Measurements from ENCODE around the gene ELANE. TPM values are rescaled to one million over a fixed set of nuclear protein-coding genes. Genes with fewer than 3 reads are reported as not detected.

The ELANE gene
- total and polyA plus RNA-seq, 4 donors, result 0.17 to 37.4 (median 1.8) TPM

DNA sequence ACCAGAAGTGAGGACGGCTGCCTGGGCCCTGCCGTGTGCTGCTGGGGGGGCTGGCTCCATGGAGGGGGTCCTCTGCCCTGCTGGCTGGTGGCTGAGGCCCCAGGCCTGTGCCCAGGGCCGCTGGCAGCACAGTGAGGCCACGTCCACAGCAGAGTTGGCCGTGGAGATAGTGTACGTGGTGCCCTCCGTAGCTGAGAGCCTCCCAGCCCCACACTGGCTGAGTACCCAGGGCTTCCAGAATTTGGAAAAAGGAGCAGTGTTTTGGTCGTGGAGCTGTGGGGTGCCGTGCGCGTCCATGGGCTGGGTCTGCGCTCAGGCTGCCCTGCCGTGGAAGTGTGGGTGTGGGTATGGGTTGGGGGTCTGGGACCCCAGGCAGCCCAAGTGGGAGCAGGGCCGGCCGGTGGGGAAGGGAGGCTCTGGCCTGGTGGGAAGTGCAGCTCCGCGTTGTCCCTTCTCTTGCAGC, 49.0 kb upstream of the ELANE start:
- H3K9ac ChIP-seq (ENCODE audit: low read depth in 1 of 2, low read length in 2 of 2), result no peak overlapping the region
- peak overlapping the region in 1 of 2 donors; percentile 7 for H3K27ac ChIP-seq (ENCODE audit: low read depth in 1 of 2, low read length in 2 of 2)
- no peak for TF ChIP-seq JUND (IDR thresholded peaks at IDR 0.05)
- no peak for TF ChIP-seq HNF4G (IDR thresholded peaks at IDR 0.05)
- TF ChIP-seq SP1 (IDR thresholded peaks at IDR 0.05), result no peak
- TF ChIP-seq, protein P1, sequence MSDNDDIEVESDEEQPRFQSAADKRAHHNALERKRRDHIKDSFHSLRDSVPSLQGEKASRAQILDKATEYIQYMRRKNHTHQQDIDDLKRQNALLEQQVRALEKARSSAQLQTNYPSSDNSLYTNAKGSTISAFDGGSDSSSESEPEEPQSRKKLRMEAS (IDR thresholded peaks at IDR 0.05), result no peak
- TF ChIP-seq, protein P2, sequence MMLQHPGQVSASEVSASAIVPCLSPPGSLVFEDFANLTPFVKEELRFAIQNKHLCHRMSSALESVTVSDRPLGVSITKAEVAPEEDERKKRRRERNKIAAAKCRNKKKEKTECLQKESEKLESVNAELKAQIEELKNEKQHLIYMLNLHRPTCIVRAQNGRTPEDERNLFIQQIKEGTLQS (IDR thresholded peaks at IDR 0.05), result no peak
- no peak for TF ChIP-seq RAD21 (IDR thresholded peaks at IDR 0.05)
- TF ChIP-seq YY1 (IDR thresholded peaks at IDR 0.05), result no peak
- no peak for TF ChIP-seq RXRA (IDR thresholded peaks at IDR 0.05)
- TF ChIP-seq, protein P3, sequence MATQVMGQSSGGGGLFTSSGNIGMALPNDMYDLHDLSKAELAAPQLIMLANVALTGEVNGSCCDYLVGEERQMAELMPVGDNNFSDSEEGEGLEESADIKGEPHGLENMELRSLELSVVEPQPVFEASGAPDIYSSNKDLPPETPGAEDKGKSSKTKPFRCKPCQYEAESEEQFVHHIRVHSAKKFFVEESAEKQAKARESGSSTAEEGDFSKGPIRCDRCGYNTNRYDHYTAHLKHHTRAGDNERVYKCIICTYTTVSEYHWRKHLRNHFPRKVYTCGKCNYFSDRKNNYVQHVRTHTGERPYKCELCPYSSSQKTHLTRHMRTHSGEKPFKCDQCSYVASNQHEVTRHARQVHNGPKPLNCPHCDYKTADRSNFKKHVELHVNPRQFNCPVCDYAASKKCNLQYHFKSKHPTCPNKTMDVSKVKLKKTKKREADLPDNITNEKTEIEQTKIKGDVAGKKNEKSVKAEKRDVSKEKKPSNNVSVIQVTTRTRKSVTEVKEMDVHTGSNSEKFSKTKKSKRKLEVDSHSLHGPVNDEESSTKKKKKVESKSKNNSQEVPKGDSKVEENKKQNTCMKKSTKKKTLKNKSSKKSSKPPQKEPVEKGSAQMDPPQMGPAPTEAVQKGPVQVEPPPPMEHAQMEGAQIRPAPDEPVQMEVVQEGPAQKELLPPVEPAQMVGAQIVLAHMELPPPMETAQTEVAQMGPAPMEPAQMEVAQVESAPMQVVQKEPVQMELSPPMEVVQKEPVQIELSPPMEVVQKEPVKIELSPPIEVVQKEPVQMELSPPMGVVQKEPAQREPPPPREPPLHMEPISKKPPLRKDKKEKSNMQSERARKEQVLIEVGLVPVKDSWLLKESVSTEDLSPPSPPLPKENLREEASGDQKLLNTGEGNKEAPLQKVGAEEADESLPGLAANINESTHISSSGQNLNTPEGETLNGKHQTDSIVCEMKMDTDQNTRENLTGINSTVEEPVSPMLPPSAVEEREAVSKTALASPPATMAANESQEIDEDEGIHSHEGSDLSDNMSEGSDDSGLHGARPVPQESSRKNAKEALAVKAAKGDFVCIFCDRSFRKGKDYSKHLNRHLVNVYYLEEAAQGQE (IDR thresholded peaks at IDR 0.05), result no peak
- H3K9me3 ChIP-seq (ENCODE audit: control insufficient read depth in 4 of 4, low read length in 3 of 4), result no peaks in the 10 kb centered on the region
- peaks cover 11 to 44% (median 36%) of the 10 kb centered on the region in 4 donors for H3K4me1 ChIP-seq (ENCODE audit: control insufficient read depth in 4 of 4, insufficient read depth in 4 of 4, low read length in 3 of 4)
- peaks cover 23 to 51% (median 41%) of the 10 kb centered on the region in 4 donors for H3K36me3 ChIP-seq (ENCODE audit: control insufficient read depth in 4 of 4, insufficient read depth in 3 of 4, low read depth in 1 of 4, low read length in 3 of 4)
- H3K4me3 ChIP-seq (ENCODE audit: low read depth in 1 of 3, low read length in 3 of 3), result no peak overlapping the region
- no peaks in the 10 kb centered on the region for H3K27me3 ChIP-seq (ENCODE audit: control insufficient read depth in 4 of 4, insufficient read depth in 4 of 4, low read length in 3 of 4)
- DNase-seq (ENCODE audit: low spot score), result no peak
- WGBS, result 85% methylated on average over 17 of the region's 17 CpGs

DNA sequence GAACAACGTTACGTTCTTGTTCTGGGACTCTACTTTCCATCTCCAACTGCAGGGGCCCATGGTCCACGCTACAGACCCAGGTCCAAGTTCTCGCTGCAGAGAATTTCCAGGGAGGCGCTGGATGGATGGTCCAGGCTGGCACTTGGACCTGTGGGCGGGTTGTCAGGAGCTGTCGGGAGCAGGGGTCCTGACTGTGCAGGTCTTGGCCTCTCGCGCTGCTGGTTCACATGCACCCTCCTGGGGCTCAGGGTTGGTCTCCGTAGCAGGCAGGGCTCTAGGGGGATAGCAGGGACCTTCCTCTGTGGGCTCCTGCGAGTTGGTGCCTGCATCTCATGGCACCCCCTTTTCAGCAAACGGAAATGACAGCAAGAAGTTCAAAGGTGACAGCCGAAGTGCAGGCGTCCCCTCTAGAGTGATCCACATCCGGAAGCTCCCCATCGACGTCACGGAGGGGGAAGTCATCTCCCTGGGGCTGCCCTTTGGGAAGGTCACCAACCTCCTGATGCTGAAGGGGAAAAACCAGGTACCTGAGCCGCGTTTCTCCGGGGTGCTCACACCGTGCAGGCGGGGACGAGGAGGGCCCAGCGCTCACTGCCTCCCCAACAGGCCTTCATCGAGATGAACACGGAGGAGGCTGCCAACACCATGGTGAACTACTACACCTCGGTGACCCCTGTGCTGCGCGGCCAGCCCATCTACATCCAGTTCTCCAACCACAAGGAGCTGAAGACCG, 48.3 kb upstream of the ELANE start:
- TF ChIP-seq RAD21 (IDR thresholded peaks at IDR 0.05), result no peak
- no peak for TF ChIP-seq HNF4A (conservative IDR thresholded peaks at IDR 0.05)
- TF ChIP-seq RXRA (IDR thresholded peaks at IDR 0.05), result no peak
- TF ChIP-seq NR2F2 (IDR thresholded peaks at IDR 0.05), result peak; percentile 68
- TF ChIP-seq, protein P1 (IDR thresholded peaks at IDR 0.05), result no peak
- no peak for TF ChIP-seq TAF1 (conservative IDR thresholded peaks at IDR 0.05)
- no peak overlapping the region for H3K9ac ChIP-seq (ENCODE audit: low read depth in 1 of 2, low read length in 2 of 2)
- no peaks in the 10 kb centered on the region for H3K9me3 ChIP-seq (ENCODE audit: control insufficient read depth in 4 of 4, low read length in 3 of 4)
- H3K36me3 ChIP-seq (ENCODE audit: control insufficient read depth in 4 of 4, insufficient read depth in 3 of 4, low read depth in 1 of 4, low read length in 3 of 4), result peaks cover 24 to 53% (median 43%) of the 10 kb centered on the region in 4 donors
- no peak overlapping the region for H3K27ac ChIP-seq (ENCODE audit: low read depth in 1 of 2, low read length in 2 of 2)
- no peak for DNase-seq (ENCODE audit: low spot score)
- no peaks in the 10 kb centered on the region for H3K27me3 ChIP-seq (ENCODE audit: control insufficient read depth in 4 of 4, insufficient read depth in 4 of 4, low read length in 3 of 4)
- 83% methylated on average over 31 of the region's 31 CpGs for WGBS
- H3K4me3 ChIP-seq (ENCODE audit: low read depth in 1 of 3, low read length in 3 of 3), result no peak overlapping the region
- peaks cover 11 to 41% (median 34%) of the 10 kb centered on the region in 4 donors for H3K4me1 ChIP-seq (ENCODE audit: control insufficient read depth in 4 of 4, insufficient read depth in 4 of 4, low read length in 3 of 4)
